Activated T-helper 1 cell treated with anti-CD3 and anti-CD28 coated beads, Interleukin-2, amount 50 U/mL, for 16 hours (primary cell): Measurements from ENCODE around the gene BAK1.
"Not testable (repeated sequence)": the region's sequence is repeated elsewhere in the genome, so short reads cannot be mapped to it uniquely, and the experiment has no call there.

Source experiments
- DNase-seq, 2 donors: peaks; one replicate each; pipeline ENCODE4 v3.0.0-alpha.2; 2020; ENCODE audit warnings: low read depth in 1 of 2, low spot score in 1 of 2

The BAK1 gene

DNA sequence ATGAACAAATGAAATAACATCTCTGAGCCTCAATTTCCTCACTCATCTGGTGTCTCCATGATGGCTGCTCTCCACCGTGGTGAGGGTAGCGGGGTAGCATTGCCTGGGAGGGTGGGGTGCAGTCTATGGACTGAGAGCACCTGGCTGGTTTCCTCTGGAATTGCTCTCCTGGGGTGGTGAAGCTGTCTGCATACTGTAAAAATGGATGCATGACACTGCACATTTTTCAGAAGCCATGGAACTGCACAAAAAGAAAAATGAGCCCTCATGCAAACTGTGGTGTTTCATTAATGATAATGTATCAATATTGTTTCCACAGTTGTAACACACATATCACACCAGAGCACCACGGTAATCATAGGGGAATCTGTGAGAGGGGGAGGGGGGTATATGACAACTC, 28.9 kb upstream of the BAK1 start:
- no peak for DNase-seq

DNA sequence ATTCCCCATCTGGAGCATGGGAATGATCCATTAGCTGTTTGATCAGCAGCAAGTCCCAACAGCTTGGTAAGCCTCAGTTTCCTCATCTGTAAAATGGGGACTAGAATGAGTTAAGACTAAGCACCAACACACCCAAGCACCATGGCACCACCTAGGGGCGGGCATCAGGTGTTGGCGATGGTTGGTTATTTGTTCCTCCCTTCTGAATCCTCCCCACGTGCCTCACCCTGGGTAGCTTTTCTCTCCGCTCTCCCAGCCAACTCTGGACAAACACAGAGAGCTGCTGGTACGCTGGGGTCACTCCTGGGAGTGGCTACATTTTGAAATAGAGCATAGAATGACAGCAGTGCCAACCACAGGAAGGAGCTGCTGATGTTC, 27.7 kb upstream of the BAK1 start:
- DNase-seq = no peak

DNA sequence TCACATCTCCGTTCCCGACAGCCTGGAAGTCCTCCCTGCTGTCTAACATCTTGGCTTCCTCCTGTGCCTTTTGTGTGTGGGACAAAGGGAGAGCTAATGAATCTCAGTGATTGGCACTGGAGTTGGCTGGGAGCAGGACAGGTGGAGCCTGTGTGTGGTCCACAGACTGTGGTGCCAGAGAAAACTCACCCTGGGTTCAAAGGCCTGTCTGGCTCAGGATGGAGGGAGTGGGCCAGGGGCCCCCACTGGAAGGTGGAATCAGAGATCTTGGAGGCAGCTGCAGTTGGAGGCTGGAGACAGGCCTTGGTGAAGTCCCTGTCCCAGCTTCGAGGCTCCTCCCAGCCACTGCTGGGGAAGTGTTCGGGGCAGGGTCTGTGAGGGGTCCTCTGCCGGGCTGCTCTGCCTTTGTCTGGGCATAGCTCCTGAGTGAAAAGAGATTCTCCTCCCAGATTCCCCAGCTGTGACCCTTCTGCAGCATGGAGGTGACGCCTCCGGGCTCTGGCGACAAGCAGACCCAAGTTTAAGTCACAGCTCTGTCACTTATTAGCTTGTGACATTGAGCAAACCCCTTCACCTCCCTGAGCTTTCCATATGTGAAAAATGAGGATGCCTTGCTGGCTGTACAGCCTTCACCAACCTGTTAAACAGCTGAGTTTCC, 27.2 kb upstream of the BAK1 start:
- DNase-seq = no peak

- DNase-seq = no peak
Observed at GRCh38 chr6:33606642-33607041, 26.6 kb upstream of the BAK1 start.

DNA sequence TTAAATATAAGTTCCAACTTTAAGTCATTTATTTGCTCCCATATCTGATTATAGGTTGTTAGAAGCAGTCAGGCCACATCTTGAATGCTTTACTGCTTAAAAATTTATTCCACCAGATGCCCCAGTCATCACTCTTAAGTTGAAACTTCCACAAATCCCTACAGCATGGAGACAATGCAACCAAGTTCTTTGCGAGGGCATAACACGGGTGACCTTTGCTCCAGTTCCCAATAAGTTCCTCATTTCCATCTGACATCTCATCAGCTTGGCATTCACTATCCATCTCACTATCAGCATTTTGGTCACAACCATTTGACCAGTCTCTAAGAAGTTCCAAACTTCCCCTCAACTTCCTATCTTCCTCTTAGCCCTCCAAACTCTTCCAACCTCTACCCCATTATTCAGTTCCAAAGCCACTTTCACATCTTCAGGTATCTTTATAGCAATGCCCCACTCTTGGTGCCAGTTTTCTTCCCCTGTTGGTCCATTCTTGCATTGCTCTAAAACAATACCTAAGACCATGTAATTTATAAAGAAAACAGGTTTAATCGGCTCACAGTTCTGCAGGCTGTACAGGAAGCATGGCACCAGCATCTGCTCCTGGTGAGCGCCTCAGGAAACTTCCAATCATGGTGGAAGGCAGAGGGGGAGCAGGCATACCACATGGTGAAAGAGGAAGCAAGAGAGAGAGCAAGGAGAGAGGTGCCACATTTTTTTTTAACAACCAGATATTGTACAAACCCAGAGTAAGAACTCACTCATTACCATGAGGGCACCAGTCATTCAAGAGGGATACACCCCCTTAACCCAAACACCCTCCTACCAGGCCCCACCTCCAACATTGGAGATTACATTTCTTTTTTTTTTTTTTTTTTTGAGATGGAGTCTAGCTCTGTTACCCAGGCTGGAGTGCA, 25.1 kb upstream of the BAK1 start:
- no peak for DNase-seq

- DNase-seq = no peak
Observed at GRCh38 chr6:33602180-33602579, 22.1 kb upstream of the BAK1 start.

DNA sequence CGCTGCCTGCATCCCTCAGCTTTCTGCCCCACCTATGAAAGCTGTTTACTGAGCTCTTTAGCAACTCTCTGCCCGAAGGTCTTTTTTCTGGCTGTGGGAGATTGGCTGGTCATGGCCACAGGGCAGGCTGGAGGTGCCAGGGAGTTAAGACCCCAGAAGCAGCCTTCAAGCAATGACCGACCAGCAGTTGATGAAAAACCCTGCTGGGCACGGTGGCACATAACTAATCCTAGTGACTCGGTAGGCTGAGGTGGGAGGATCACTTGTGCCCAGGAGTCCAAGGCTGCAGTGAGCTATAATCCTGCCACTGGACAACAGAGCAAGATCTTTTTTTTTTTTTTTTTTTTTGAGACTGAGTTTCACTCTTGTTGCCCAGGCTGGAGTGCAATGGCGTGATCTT, 20.7 kb upstream of the BAK1 start:
- no peak for DNase-seq

- DNase-seq = no peak
Observed at GRCh38 chr6:33599413-33599938, 19.4 kb upstream of the BAK1 start.

GRCh38 chr6:33597551-33598322, 17.7 kb upstream of the BAK1 start:
- DNase-seq = no peak

GRCh38 chr6:33596894-33597293, 16.8 kb upstream of the BAK1 start:
- DNase-seq = not testable (repeated sequence)

GRCh38 chr6:33595001-33595846, 15.1 kb upstream of the BAK1 start:
- DNase-seq = no peak

DNA sequence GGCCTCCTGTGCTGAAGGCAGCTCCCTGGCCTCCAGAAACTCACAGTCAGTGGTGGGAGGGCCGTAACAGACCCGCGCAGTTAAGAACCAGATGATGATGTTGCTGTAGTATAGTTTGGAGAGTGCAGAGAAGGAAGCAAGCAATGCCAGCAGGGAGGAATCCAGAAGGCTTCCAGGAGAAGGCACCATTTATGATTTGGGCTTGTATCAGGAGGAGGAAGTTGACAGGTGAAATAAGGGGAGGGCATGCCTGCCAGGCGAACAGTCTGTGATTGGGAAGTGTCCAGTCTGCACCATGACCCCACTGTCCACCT, 13.3 kb upstream of the BAK1 start:
- DNase-seq = no peak

- DNase-seq = peak in 1 of 2 donors; percentile 28
Observed at GRCh38 chr6:33592595-33593413, 12.7 kb upstream of the BAK1 start.

DNA sequence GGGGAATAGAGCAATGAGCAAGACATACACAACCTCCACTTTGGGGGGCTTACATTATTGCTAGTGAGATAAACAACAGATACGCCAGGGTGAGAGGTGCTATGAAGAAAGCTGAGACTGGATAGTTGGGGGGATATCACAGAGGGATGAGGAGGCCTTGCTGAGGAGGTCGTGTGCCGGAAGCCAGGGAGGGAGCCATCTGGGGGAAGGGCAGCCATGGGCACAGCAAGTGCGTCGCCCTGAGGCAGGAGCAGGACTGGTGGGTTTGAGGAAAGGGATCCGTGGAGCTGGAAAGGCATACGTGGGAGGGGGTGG, 12.2 kb upstream of the BAK1 start:
- DNase-seq = no peak

GRCh38 chr6:33591424-33592032, 11.5 kb upstream of the BAK1 start:
- DNase-seq = no peak

DNA sequence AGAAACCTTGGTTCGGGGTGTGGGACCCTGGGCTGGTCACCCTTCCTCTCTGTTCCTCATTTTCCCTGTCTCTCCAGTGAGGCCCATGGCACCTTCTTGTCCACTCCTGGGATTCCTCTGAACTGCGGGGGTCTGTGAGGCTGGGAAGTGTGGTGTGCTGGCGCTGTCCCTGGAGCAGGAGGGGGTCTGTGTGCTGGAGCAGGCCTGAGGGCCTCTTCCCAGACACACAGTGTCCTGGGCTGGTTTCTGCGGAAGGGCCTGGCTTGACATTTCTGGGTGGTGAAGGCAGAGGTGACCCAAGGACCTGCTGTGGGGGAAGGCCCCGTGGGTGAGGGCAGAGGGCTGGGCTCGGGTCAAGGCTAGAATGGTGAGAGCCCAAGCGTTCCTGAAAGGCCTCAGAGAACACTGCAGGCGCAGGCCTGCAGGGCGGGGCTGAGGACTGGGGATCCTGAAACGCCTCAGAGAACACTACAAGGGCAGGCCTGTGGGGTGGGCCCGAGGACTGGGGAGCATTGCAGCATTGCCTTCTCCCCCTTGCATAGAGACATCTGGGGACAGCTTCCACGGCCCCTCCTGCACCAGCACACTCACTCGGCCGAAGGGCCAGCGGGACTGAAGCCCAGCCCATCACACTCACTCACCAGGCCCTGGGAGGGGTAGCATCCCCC, 10.6 kb upstream of the BAK1 start:
- DNase-seq = no peak

DNA sequence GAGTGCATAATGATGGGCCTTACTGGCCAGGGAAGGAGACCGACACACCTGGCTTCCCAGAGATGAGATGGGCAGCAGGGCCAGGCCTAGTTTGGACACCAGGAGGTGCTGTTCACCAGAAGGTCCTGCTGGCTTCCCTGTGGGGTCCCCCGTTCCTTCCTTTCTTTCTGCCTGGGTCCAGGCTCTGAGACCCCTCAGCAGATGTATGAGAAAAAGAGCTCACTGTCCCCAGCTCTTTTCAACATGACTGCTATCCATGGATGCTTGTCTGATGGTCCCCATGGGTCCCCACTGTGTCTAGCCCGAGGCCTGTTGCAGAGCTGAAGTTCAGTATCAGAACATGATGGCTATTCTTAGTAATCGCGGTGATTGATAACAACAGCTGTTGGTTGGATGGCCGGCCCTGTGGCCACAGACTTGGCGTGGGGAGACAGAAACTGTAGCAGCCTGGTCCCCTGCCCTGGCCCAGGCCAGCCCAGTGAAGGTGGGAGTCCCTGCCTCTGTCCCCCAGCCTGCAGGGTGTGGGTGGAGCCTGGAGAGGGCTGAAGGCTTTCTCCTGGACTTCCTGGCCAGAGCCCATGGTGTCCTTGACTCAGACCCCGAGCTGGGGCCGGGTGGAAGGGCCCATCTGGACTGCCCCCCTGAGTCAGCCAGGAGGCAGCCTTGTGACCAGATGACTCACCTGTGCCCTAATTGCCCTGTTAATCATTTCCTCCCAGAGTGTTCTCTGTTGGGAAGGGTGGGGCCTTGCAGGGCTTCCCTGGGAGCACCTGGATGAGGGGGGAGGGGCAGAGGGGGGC, 9.9 kb upstream of the BAK1 start:
- DNase-seq = no peak

GRCh38 chr6:33589392-33589730, 9.3 kb upstream of the BAK1 start:
- no peak for DNase-seq

GRCh38 chr6:33588894-33589293, 8.8 kb upstream of the BAK1 start:
- DNase-seq = no peak
